ENCODE results near the gene PTPRH.
"Not testable (repeated sequence)": the region's sequence is repeated elsewhere in the genome, so short reads cannot be mapped to it uniquely, and the experiment has no call there.

PTPRH gene

GRCh38 chr19:55226788-55227187 lies 17.5 kb upstream of the PTPRH start:
- DNase-seq (ENCODE audit: low spot score): no peak

DNA sequence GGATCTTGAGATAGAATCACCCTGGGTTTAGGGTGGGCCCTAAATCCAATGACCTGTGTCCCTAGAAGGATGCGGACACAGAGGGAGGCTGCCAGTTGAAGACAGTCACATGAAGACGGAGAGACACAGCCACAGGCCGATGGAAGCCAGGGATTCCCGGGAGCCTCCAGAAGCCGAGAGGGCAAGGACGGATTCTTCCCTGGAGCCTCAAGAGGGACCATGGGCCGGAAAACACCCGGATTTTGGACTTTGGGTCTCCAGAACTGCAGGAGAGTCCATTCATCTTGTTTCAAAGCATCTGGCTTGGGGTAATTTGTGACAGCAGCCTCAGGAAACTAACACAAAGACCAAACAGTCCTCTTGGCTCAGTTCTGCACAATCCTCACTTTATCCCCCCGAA lies 17.0 kb upstream of the PTPRH start:
- no peak for DNase-seq (ENCODE audit: low spot score)

- no peak for DNase-seq (ENCODE audit: low spot score)
These were observed 16.2 kb upstream of the PTPRH start for GRCh38 chr19:55225415-55225958.

DNA sequence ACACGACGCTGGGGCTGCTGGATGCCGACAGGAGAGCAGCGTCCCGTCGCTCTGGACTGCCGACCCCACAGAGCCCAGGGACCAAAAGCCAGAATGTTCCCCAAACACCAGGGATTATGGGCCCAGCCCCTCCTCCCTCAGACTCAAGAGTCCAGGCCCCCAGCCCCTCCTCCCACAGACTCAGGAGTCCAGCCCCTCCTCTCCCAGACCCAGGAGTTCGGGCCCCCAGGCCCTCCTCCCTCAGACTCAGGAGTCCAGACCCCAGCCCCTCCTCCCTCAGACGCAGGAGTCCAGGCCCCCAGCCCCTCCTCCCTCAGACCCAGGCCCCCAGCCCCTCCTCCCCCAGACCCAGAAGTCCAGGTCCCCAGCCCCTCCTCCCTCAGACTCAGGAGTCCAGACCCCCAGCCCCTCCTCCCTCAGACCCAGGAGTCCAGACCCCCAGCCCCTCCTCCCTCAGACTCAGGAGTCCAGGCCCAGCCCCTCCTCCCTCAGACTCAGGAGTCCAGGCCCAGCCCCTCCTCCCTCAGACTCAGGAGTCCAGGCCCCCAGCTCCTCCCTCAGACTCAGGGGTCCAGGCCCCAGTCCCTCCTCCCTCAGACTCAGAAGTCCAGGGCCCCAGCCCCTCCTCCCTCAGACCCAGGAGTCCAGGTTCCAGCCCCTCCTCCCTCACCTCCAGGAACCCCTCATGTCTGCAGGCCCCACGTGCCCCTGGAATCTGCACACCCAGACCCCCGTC lies 15.5 kb upstream of the PTPRH start:
- not testable (repeated sequence) for DNase-seq (ENCODE audit: low spot score)

DNA sequence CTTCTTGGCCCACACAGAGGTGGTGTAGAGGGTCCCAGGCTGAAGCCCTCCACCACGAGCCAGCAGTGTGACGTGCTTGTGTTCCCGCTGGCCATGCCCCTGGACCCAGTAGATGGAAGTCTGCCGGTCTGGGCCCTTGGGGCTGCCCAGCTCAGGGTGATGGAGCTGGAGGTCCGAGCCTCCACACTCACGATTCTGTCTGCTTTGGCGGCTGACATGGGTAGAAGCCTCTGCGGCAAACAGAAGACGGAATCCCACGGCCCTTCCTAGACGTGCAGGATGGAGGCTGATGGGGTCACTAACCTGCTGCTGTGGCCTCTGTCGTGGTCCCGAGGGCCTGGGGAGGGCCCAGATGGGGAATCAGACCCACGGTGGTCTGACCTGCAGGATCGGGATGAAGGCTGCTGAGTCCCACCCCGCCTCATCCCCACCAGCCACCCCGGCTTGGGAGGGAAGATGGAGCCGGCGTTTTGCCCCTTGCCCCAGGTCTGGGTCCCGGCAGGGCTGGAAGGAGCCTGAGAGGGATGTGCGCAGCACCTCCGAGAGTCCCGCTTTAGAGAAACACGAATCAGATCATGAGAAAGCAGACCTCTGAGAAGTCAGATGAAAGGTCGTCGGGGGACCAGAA lies 14.9 kb upstream of the PTPRH start:
- DNase-seq (ENCODE audit: low spot score): no peak

DNA sequence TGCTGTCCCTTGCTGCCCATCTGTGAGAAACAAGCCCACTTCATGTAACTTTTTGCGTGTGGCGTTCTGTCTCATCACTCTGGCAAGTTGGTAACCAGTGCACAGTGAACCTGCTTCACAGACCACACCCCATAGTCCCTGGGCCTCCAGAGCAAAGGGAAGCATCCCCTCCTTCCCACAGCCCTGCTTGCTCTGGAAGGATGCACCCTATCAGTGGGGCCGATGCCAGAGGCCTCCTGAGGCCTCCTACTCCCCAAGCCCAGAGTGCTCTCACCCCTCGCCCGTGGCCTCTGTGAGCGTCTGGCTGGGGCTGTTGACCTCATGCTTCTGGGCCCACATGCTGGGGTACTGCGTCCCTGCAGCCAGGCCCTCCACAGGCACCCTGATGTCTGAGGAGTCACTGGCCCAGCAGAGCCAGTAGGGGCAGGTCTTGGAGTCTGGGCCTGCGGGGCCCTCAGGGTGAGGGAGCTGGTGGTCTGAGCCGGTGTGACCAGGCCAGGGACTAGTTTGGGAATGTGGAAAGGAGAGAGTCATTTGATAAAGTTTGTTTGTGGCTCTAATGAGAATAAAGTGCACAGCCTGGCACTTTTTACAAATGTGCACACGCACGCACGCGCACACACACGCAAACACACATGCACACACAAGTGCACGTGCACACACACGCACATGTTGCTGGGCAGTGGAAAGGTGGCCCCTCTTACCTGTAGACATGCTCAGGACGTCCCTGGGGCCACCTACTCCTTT lies 14.2 kb upstream of the PTPRH start:
- DNase-seq (ENCODE audit: low spot score): no peak

GRCh38 chr19:55220525-55220924 lies 11.2 kb upstream of the PTPRH start:
- DNase-seq (ENCODE audit: low spot score): no peak

DNA sequence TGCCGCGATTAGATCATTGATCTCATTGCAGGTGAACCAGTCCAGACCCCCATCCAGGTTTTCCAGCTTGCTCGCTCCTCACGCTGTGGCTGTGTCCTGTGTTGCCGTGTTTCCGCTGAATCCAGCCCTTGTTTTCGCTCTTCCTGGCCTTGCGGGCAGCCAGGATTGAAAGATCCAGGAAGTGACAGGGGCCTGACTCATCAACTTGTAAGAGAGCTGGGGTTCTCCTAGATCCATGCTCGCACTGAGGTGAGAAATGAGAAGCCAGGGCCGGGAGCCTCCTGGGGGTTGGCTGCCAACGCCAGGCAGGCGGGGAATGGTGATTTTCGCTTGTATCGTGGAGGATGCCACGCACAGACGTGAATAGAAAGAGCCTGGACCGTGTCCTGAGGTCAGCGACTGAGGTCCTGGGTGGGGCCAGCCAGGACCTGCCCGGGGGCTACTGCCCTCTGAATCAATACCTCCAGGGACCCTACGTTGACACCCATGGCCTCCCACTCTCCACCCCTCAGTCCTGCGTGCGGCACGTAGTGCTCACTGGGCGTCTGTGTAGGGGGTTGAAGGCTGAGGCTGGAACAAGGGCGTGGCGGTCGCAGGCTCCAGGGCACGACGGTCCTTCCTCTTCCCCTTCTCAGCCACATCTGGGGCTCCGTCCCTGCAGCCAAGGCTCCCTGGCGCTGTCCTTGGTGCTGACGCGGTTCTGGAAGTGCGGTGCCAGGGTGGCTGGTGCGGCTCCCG lies 7.3 kb upstream of the PTPRH start:
- peak; percentile 90 for DNase-seq (ENCODE audit: low spot score)

- no peak for DNase-seq (ENCODE audit: low spot score)
These were observed 4.2 kb upstream of the PTPRH start for GRCh38 chr19:55213547-55213946.

DNA sequence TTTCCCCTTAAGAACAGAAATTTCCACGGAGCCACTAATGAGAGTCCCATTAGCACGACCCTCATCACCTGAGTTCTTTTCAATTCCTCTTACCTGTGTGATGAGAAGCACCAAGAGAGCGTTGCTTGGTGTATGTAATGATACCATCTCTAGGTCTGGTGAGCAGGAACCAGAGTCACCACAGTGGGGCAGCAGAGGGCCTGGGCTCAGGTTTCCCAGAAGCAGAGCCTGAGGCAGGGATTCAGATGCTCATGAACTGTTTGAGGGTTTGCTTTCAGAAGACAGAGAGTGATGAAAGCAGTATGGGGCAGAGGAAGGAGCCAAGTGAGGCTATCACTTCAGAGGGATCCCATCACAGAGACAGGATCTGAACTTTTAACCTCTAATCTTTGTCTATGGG lies 3.1 kb upstream of the PTPRH start:
- no peak for DNase-seq (ENCODE audit: low spot score)

- no peak for DNase-seq (ENCODE audit: low spot score)
These were observed 582 bp upstream of the PTPRH start for GRCh38 chr19:55209693-55210472.

- DNase-seq (ENCODE audit: low spot score): peak; percentile 39
These were observed 2.4 kb downstream of the PTPRH start for GRCh38 chr19:55206664-55207500.

- not testable (repeated sequence) for DNase-seq (ENCODE audit: low spot score)
These were observed 7.1 kb downstream of the PTPRH start for GRCh38 chr19:55202199-55202598.

GRCh38 chr19:55199620-55200204 lies 9.6 kb downstream of the PTPRH start:
- DNase-seq (ENCODE audit: low spot score): no peak

DNA sequence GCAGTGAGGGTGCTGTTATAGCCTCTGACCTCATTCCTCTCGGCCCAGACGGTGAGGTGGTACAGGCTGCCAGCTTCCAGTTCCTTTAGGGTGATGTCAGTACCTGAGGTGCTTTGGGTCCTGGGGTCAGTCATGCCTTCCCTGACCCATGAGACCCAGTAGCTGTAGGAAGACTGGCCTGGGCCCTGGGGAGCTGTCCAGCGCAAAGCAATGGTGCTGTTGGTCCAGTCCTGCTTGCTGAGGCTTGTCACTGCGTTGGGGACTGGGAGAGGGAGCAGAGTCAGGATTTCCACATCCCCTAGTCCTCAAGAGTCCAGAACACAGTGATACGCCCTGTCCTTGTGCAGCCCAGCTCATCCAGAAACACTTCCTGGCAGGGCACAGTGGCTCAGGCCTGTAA lies 10.7 kb downstream of the PTPRH start:
- no peak for DNase-seq (ENCODE audit: low spot score)

- DNase-seq (ENCODE audit: low spot score): peak; percentile 49
These were observed 11.8 kb downstream of the PTPRH start for GRCh38 chr19:55197528-55197927.

- no peak for DNase-seq (ENCODE audit: low spot score)
These were observed 12.5 kb downstream of the PTPRH start for GRCh38 chr19:55196803-55197202.

- DNase-seq (ENCODE audit: low spot score): peak; percentile 71
These were observed 15.8 kb downstream of the PTPRH start for GRCh38 chr19:55193481-55193880.

DNA sequence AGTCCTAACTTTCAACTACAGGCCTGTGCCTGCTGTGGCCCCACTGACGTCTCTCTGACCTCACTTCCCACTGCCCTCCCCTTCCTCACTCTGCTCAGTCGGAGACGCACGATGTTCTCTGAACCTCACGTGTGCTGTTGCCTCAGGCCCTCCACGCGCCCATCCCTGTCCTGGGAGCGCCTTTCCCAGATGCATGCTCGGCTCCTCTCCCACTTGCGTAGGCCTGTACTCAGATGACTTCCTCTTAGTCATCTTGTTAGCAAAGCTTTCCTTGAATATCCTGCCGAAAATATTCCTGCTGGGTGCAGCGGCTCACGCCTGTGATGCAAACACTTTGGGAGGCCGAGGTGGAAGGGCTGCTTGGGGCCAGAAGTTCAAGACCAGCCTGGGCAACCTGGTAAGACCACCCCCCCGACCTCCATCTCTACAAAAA lies 19.9 kb downstream of the PTPRH start:
- peak; percentile 69 for DNase-seq (ENCODE audit: low spot score)

GRCh38 chr19:55188625-55189024 lies 20.7 kb downstream of the PTPRH start:
- DNase-seq (ENCODE audit: low spot score): no peak
